H1 (cell line): ENCODE results near the gene CDH26. TPM values are rescaled to one million over a fixed set of nuclear protein-coding genes. Genes with fewer than 3 reads are reported as not detected.

Experiments used
- CTCF ChIA-PET: fragments of 300-600 bp; sonication (Branson Sonifier 250); formaldehyde crosslinking; loops from one replicate; lab custom pipeline; 2021; ENCODE audit not compliant: partially characterized antibody; lab: Charles Lee
- POLR2A ChIA-PET: fragments of 300-600 bp; sonication (Branson Sonifier 250); formaldehyde crosslinking; loops from one replicate; lab custom pipeline; 2021; ENCODE audit warnings: inconsistent platforms; ENCODE audit not compliant: partially characterized antibody; lab: Charles Lee
- DNase-seq, 2 experiments: peaks; one replicate each; pipeline versions ENCODE4 v3.0.0 to v3.0.0-alpha.2; 2010 to 2022; ENCODE audit warnings: low spot score in 2 of 2, low read depth in 1 of 2, mixed read lengths in 1 of 2
- FAIRE-seq: peaks from 2 replicates; lab custom pipeline; 2011; peaks lifted over from hg19 to GRCh38; lab: Jason Lieb, UNC
- H2AFZ ChIP-seq: 2 replicates; pipeline ENCODE4 v1.8.1; 2012; ENCODE audit warnings: low read length, inconsistent platforms
- H2AK5ac ChIP-seq: 2 replicates; pipeline ENCODE4 v1.6.1; 2013; ENCODE audit warnings: low read depth, low read length
- H2BK120ac ChIP-seq: replicated peaks from 2 replicates; pipeline ENCODE3; 2013; ENCODE audit warnings: low read depth, low read length, inconsistent platforms
- H2BK12ac ChIP-seq: 2 replicates; pipeline ENCODE4 v1.6.1; 2013; ENCODE audit warnings: low read depth, low read length
- H2BK15ac ChIP-seq: 2 replicates; pipeline ENCODE4 v1.6.1; 2013; ENCODE audit warnings: low read length
- H2BK20ac ChIP-seq: 2 replicates; pipeline ENCODE4 v1.6.1; 2013; ENCODE audit warnings: low read length
- H2BK5ac ChIP-seq: 2 replicates; pipeline ENCODE4 v1.6.1; 2013; ENCODE audit warnings: low read depth, low read length
- H3K14ac ChIP-seq: 2 replicates; pipeline ENCODE4 v1.6.1; 2013; ENCODE audit warnings: inconsistent platforms; ENCODE audit not compliant: insufficient read length
- H3K18ac ChIP-seq: 2 replicates; pipeline ENCODE4 v1.6.1; 2013; ENCODE audit warnings: low read length; ENCODE audit errors: extremely low read depth
- H3K23ac ChIP-seq: 2 replicates; pipeline ENCODE4 v1.6.1; 2013; ENCODE audit warnings: inconsistent platforms; ENCODE audit not compliant: insufficient read length
- H3K23me2 ChIP-seq: 2 replicates; pipeline ENCODE4 v1.6.1; 2013; ENCODE audit warnings: low read depth, low read length
- H3K27ac ChIP-seq: 2 replicates; pipeline ENCODE4 v1.6.1; 2011; ENCODE audit warnings: low read depth, low read length, inconsistent platforms
- H3K27me3 ChIP-seq, 4 experiments: replicated peaks in 1 of 4; 1 replicate in 1 of 4; 2 replicates in 3 of 4; pipeline versions ENCODE4 v1.6.1 to v1.8.1; 2011 to 2013; ENCODE audit warnings: low read length in 3 of 4, mild to moderate bottlenecking in 3 of 4, inconsistent platforms in 2 of 4, mixed read lengths in 2 of 4, moderate library complexity in 1 of 4; ENCODE audit not compliant: control insufficient read depth in 3 of 4, insufficient read depth in 3 of 4; ENCODE audit errors: extremely low read depth in 1 of 4
- H3K36me3 ChIP-seq, 4 experiments: 2 replicates each; pipeline versions ENCODE4 v1.6.1 to v1.8.1; 2011 to 2013; ENCODE audit warnings: mild to moderate bottlenecking in 4 of 4, low read length in 3 of 4, moderate library complexity in 2 of 4, control low read depth in 1 of 4, inconsistent platforms in 1 of 4; ENCODE audit not compliant: insufficient read depth in 4 of 4, control insufficient read depth in 2 of 4
- H3K4ac ChIP-seq: replicated peaks from 2 replicates; pipeline ENCODE3; 2013; ENCODE audit warnings: low read length, low read depth, mixed read lengths, inconsistent platforms; ENCODE audit not compliant: insufficient read length
- H3K4me1 ChIP-seq, 4 experiments: replicated peaks in 1 of 4; 1 replicate in 1 of 4; 2 replicates in 3 of 4; pipeline versions ENCODE4 v1.6.1 to v1.8.1; 2011 to 2013; ENCODE audit warnings: low read length in 3 of 4, inconsistent platforms in 2 of 4, mixed read lengths in 1 of 4; ENCODE audit not compliant: insufficient read depth in 4 of 4, control insufficient read depth in 3 of 4
- H3K4me2 ChIP-seq, 2 experiments: 2 replicates each; pipeline versions ENCODE4 v1.6.1 to v1.8.1; 2011 to 2013; ENCODE audit warnings: low read depth in 2 of 2, low read length in 2 of 2, control low read depth in 1 of 2, inconsistent platforms in 1 of 2, mild to moderate bottlenecking in 1 of 2; ENCODE audit not compliant: insufficient read depth in 1 of 2
- H3K4me3 ChIP-seq, 4 experiments: fragments of 200-600, 300-600 bp in 1 of 4; sonication (generic), shearing (Covaris generic), sonication (Bioruptor Twin) in 1 of 4; 2 replicates each; pipeline versions ENCODE4 v1.5.1 to v1.8.1; 2011 to 2016; ENCODE audit warnings: low read length in 4 of 4, low read depth in 3 of 4, control low read depth in 2 of 4, inconsistent platforms in 2 of 4, mild to moderate bottlenecking in 2 of 4, mixed read lengths in 1 of 4, moderate library complexity in 1 of 4; ENCODE audit not compliant: insufficient read depth in 2 of 4; ENCODE audit errors: extremely low read depth in 1 of 4
- H3K56ac ChIP-seq: replicated peaks from 2 replicates; pipeline ENCODE3; 2013; ENCODE audit warnings: low read depth, mild to moderate bottlenecking, mixed read lengths, low read length, inconsistent platforms; ENCODE audit not compliant: insufficient read length
- H3K79me1 ChIP-seq: 2 replicates; pipeline ENCODE4 v1.6.1; 2013; ENCODE audit warnings: low read depth, low read length, control low read depth
- H3K79me2 ChIP-seq, 2 experiments: 2 replicates each; pipeline versions ENCODE4 v1.6.1 to v1.8.1; 2012 to 2013; ENCODE audit warnings: low read length in 2 of 2, mild to moderate bottlenecking in 2 of 2, inconsistent platforms in 1 of 2; ENCODE audit not compliant: insufficient read depth in 2 of 2, control insufficient read depth in 1 of 2
- H3K9ac ChIP-seq, 4 experiments: replicated peaks in 1 of 4; 1 replicate in 1 of 4; 2 replicates in 3 of 4; pipeline versions ENCODE4 v1.6.1 to v1.8.1; 2011 to 2013; ENCODE audit warnings: low read depth in 3 of 4, low read length in 3 of 4, control low read depth in 2 of 4, mild to moderate bottlenecking in 2 of 4, moderate library complexity in 2 of 4, inconsistent platforms in 1 of 4; ENCODE audit errors: extremely low read depth in 1 of 4
- H3K9me3 ChIP-seq, 2 experiments: 2 replicates each; pipeline versions ENCODE4 v1.6.1 to v1.8.1; 2012 to 2013; ENCODE audit warnings: mild to moderate bottlenecking in 2 of 2, moderate library complexity in 2 of 2, control low read depth in 1 of 2, inconsistent platforms in 1 of 2, low read depth in 1 of 2, low read length in 1 of 2, mixed read lengths in 1 of 2; ENCODE audit not compliant: insufficient read depth in 2 of 2
- H4K20me1 ChIP-seq, 2 experiments: replicated peaks in 1 of 2; 2 replicates each; pipeline versions ENCODE3 to v1.8.1; 2011 to 2013; ENCODE audit warnings: inconsistent platforms in 2 of 2, low read length in 2 of 2, mild to moderate bottlenecking in 1 of 2; ENCODE audit not compliant: insufficient read depth in 2 of 2, control insufficient read depth in 1 of 2
- H4K5ac ChIP-seq: 2 replicates; pipeline ENCODE4 v1.6.1; 2013; ENCODE audit warnings: low read length, low read depth, mixed read lengths, inconsistent platforms; ENCODE audit not compliant: insufficient read length
- H4K8ac ChIP-seq: 2 replicates; pipeline ENCODE4 v1.8.0; 2013; ENCODE audit warnings: mild to moderate bottlenecking, moderate library complexity, low read length, inconsistent platforms; ENCODE audit not compliant: insufficient read depth; ENCODE audit errors: extremely low read depth
- H4K91ac ChIP-seq: replicated peaks from 2 replicates; pipeline ENCODE3; 2013; ENCODE audit warnings: low read length, mixed read lengths, inconsistent platforms; ENCODE audit not compliant: insufficient read length
- BRCA1 ChIP-seq: IDR thresholded peaks from 2 replicates; pipeline ENCODE4 v1.6.1; 2012; ENCODE audit warnings: low read depth, low read length, improper control_type of control experiment
- CREB1 ChIP-seq: IDR thresholded peaks from 2 replicates; pipeline ENCODE4 v1.6.1; 2012; ENCODE audit warnings: inconsistent platforms
- CTBP2 ChIP-seq: IDR thresholded peaks from 2 replicates; pipeline ENCODE4 v1.7.0; 2011; ENCODE audit warnings: borderline replicate concordance, mild to moderate bottlenecking, moderate library complexity, mixed read lengths, low read length; ENCODE audit not compliant: insufficient read depth, insufficient read length
- EZH2 ChIP-seq: fragments of 200-600 bp; sonication (generic); IDR thresholded peaks from 2 replicates; pipeline ENCODE4 v1.7.1; 2012; ENCODE audit warnings: low read depth, mild to moderate bottlenecking, moderate library complexity, low read length, inconsistent platforms; ENCODE audit not compliant: severe bottlenecking
- HDAC2 ChIP-seq, 2 experiments: fragments of 300-600 bp in 1 of 2; sonication (generic) in 1 of 2; IDR thresholded peaks; 2 replicates each; pipeline ENCODE4 v1.6.1; 2011 to 2012; ENCODE audit warnings: low read depth in 2 of 2, low read length in 2 of 2, mild to moderate bottlenecking in 2 of 2, moderate library complexity in 2 of 2, borderline replicate concordance in 1 of 2, inconsistent platforms in 1 of 2
- NRF1 ChIP-seq: IDR thresholded peaks from 2 replicates; pipeline ENCODE4 v1.6.1; 2011; ENCODE audit warnings: mild to moderate bottlenecking, low read depth, low read length, improper control_type of control experiment
- POU5F1 ChIP-seq: IDR thresholded peaks from 2 replicates; pipeline ENCODE4 v1.6.1; 2011; ENCODE audit warnings: low read depth, mild to moderate bottlenecking, low read length, moderate library complexity
- RFX5 ChIP-seq: IDR thresholded peaks from 2 replicates; pipeline ENCODE4 v1.6.1; 2011; ENCODE audit warnings: low read depth, low read length, improper control_type of control experiment, borderline replicate concordance
- SIN3A ChIP-seq, 2 experiments: IDR thresholded peaks in 1 of 2; conservative IDR thresholded peaks in 1 of 2; 2 replicates each; pipeline ENCODE4 v1.6.1; 2011 to 2012; ENCODE audit warnings: low read length in 2 of 2, improper control_type of control experiment in 1 of 2, low read depth in 1 of 2, mild to moderate bottlenecking in 1 of 2
- TAF7 ChIP-seq: optimal IDR thresholded peaks from 2 replicates; pipeline ENCODE3; 2011; ENCODE audit warnings: low read depth, mild to moderate bottlenecking, inconsistent platforms, low read length, moderate library complexity, borderline replicate concordance
- TCF12 ChIP-seq: IDR thresholded peaks from 2 replicates; pipeline ENCODE4 v1.6.1; 2011; ENCODE audit warnings: low read depth, mild to moderate bottlenecking, low read length
- ZNF274 ChIP-seq: IDR thresholded peaks from 2 replicates; pipeline ENCODE4 v1.7.0; 2012; ENCODE audit warnings: low read length, borderline replicate concordance; ENCODE audit errors: extremely low read depth
- WGBS, 2 experiments: shearing (Covaris generic) in 1 of 2; methylation state at CpG; one replicate each; pipeline versions ENCODE4 v1.1.6 to v1.1.7; 2013 to 2015; ENCODE audit warnings: low lambda C conversion rate in 2 of 2, mixed read lengths in 2 of 2, inconsistent platforms in 1 of 2, low coverage in 1 of 2, missing lambda C conversion rate in 1 of 2; ENCODE audit not compliant: insufficient replicate concordance in 2 of 2, insufficient coverage in 1 of 2, insufficient read length in 1 of 2; ENCODE audit errors: extremely low coverage in 1 of 2, missing lambda C conversion rate in 1 of 2; 5-methylcytosine and 5-hydroxymethylcytosine counted together
- polyA plus RNA-seq, 7 experiments: library from polyadenylated mRNA; depleted of rRNA in 3 of 7; stranded (reverse) in 5 of 7; unstranded in 2 of 7; fragments of >200 nt in 5 of 7; fragments of 200-250 nt in 2 of 7; gene quantifications; 1 replicate in 5 of 7; 2 replicates in 1 of 7; 4 replicates in 1 of 7; pipeline versions ENCODE4 v1.2.1 to v1.2.3, GENCODE V29; 2011 to 2013; ENCODE audit warnings: missing spikeins in 2 of 7, mixed read lengths in 2 of 7
- total RNA-seq: library from RNA; stranded (reverse); fragmentation: NEBNext Ultra II Directional; extraction: Animal tissue kit (Norgen Biotek cat#: 25700); gene quantifications from 2 replicates; pipeline ENCODE4 v1.2.1, GENCODE V29; 2021

The CDH26 gene
- total and polyA plus RNA-seq, 2 of the 8 experiments (the other 6 are each of a cell fraction or from before 2014, with no cell fraction given) = 1.5 to 1.7 TPM

DNA sequence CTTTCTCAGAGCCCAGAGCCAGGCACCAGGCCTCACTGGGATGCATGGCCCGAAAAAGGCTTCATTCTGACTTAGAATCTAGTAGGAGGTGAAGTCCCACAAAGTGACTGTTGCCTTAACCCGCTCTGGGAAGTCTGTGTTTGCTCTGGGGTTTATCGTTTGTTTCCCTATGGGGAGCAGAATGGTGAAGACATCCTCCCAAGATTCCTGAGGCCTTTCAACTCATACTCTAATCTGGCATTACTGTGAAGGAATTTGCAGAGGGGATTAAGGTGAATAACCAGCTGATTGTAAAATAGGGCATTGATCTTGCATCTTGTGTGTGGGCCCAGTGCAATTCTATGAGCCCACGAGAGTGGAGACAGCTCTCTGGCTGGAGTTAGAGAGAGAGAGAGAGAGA lies 67.8 kb downstream of the CDH26 start:
- Histone ChIP-seq H3K4me1 (0 out of 7 replicates have a peak, but pooled peaks cover 0 to 2% (median 0%) of the 10 kb centered on the region in 4 experiments), H3K27ac (no peak overlapping the region), H3K23me2 (no peaks in the 10 kb centered on the region), H3K4ac (no peak overlapping the region), H3K79me2 (no peaks in the 10 kb centered on the region), H4K8ac (no peak overlapping the region), H4K5ac (no peak overlapping the region), H3K18ac (no peak overlapping the region), H3K4me3 (no peak overlapping the region), H3K9ac (no peak overlapping the region), H2BK15ac (no peak overlapping the region), H3K23ac (no peak overlapping the region), H2BK20ac (no peak overlapping the region), H2AFZ (no peak overlapping the region), H3K36me3 (no peaks in the 10 kb centered on the region), H2BK12ac (no peak overlapping the region), H3K56ac (no peak overlapping the region), H2BK120ac (no peak overlapping the region), H3K14ac (no peak overlapping the region), H3K4me2 (no peak overlapping the region), H2AK5ac (no peak overlapping the region), H3K27me3 (peaks cover 0 to 4% (median 0%) of the 10 kb centered on the region in 4 experiments; a peak in 1 of 7 replicates), H4K20me1 (no peaks in the 10 kb centered on the region), H3K9me3 (no peaks in the 10 kb centered on the region), H3K79me1 (no peaks in the 10 kb centered on the region), H2BK5ac (no peak overlapping the region), H4K91ac (no peak overlapping the region)
- no peak for FAIRE-seq
- WGBS, 2 experiments = 88% methylated on average over 4 of the region's 4 CpGs; no CpG with 5 or more reads in 1 of the 2 experiments
- TF ChIP-seq NRF1 = no peak
- TF ChIP-seq HDAC2 (IDR thresholded peaks at IDR 0.05; ENCODE audit: borderline replicate concordance in 1 of 2, low read depth in 2 of 2, low read length in 2 of 2) = no peak
- TF ChIP-seq SIN3A (conservative IDR thresholded peaks at IDR 0.05 in 1 of 2, IDR thresholded peaks at IDR 0.05 in 1 of 2; ENCODE audit: low read depth in 1 of 2, low read length in 2 of 2) = no peak
- TF ChIP-seq TAF7 = no peak
- no peak for TF ChIP-seq CREB1
- no peak for TF ChIP-seq TCF12
- no peak for TF ChIP-seq ZNF274
- TF ChIP-seq RFX5 = no peak
- TF ChIP-seq BRCA1 = no peak
- TF ChIP-seq POU5F1 = no peak
- no peak for TF ChIP-seq EZH2
- TF ChIP-seq CTBP2 = no peak
- ChIA-PET POLR2A (interaction anchor here (0.9 kb wide), 1 partner anchor 11 kb away, joined by 3 read pairs; no protein-coding TSS in a partner anchor), CTCF (interaction anchor here (0.7 to 2.5 kb wide), 9 partner anchors 8 to 1105 kb away, joined by 3 to 11 read pairs (median 4); no protein-coding TSS in a partner anchor)
- DNase-seq = no peak
